ENCODE data around the gene SLC13A3.

Gene SLC13A3

DNA sequence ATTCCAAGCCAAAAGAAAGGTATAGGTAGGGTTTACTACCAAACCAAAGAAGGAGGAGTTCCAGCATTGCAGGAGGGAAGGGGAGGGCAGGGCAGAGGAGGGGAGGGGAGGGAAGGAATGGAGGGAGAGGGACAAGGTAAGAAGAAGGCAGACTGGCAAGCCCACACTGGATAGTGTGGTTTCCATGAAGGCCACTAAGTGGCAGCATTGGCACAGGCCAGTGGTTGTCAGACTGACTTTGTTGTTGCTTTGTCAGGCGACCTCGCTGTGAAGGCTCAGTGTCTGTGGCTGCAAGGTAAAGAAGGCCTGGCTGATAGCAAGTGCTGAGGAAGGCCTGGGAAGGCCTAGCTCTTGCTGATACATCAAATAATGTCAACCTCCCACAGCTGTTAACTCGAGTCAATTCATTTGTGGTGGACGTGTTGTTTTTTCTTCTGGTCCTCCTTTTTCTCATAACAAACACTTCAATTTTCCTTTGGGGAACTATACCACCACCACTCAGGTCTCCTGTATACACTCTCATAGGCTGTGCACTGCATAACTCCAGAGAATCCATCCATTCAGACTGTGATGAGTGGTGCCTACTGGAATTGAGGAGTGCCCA is 130.2 kb downstream of the SLC13A3 start:
- Histone ChIP-seq H3K27ac (ENCODE audit: low read depth, low read length, severe bottlenecking) (no peak overlapping the region), H3K36me3 (ENCODE audit: control insufficient read depth, insufficient read depth, low read length) (no peaks in the 10 kb centered on the region), H3K4me3 (ENCODE audit: extremely low read depth, insufficient read depth, low read length, poor library complexity, severe bottlenecking) (no peak overlapping the region), H3K4me1 (ENCODE audit: control insufficient read depth, insufficient read depth, low read length, poor library complexity, severe bottlenecking) (no peaks in the 10 kb centered on the region), H3K9me3 (ENCODE audit: control insufficient read depth, low read length) (no peaks in the 10 kb centered on the region)
- WGBS, 2 experiments (ENCODE audit: insufficient coverage in 2 of 2) = 29 to 67% methylated on average over 2 to 4 of the region's 4 CpGs

GRCh38 chr20:46520540-46520939 is 130.7 kb downstream of the SLC13A3 start:
- Histone ChIP-seq H3K9me3 (ENCODE audit: control insufficient read depth, low read length) (no peaks in the 10 kb centered on the region), H3K27ac (ENCODE audit: low read depth, low read length, severe bottlenecking) (no peak overlapping the region), H3K36me3 (ENCODE audit: control insufficient read depth, insufficient read depth, low read length) (no peaks in the 10 kb centered on the region), H3K4me3 (ENCODE audit: extremely low read depth, insufficient read depth, low read length, poor library complexity, severe bottlenecking) (no peak overlapping the region), H3K4me1 (ENCODE audit: control insufficient read depth, insufficient read depth, low read length, poor library complexity, severe bottlenecking) (no peaks in the 10 kb centered on the region)
- 72 to 83% methylated on average over 2 to 3 of the region's 4 CpGs for whole genome bisulfite sequencing, 2 experiments (ENCODE audit: insufficient coverage in 2 of 2)

- Histone ChIP-seq H3K4me3 (ENCODE audit: extremely low read depth, insufficient read depth, low read length, poor library complexity, severe bottlenecking) (no peak overlapping the region), H3K9me3 (ENCODE audit: control insufficient read depth, low read length) (no peaks in the 10 kb centered on the region), H3K27ac (ENCODE audit: low read depth, low read length, severe bottlenecking) (no peak overlapping the region), H3K36me3 (ENCODE audit: control insufficient read depth, insufficient read depth, low read length) (no peaks in the 10 kb centered on the region), H3K4me1 (ENCODE audit: control insufficient read depth, insufficient read depth, low read length, poor library complexity, severe bottlenecking) (no peaks in the 10 kb centered on the region)
- 69 to 81% methylated on average over 2 of the region's 3 CpGs for WGBS, 2 experiments (ENCODE audit: insufficient coverage in 2 of 2)
Measured at GRCh38 chr20:46519471-46520068, 131.7 kb downstream of the SLC13A3 start.

GRCh38 chr20:46512943-46513844 is 138.1 kb downstream of the SLC13A3 start, which contains the start of gene ZNF334:
Gene ZNF334 (minus strand): TSS chr20:46513559. CDS start chr20:46512102, 1,457 bp downstream.
- Histone ChIP-seq H3K4me1 (ENCODE audit: control insufficient read depth, insufficient read depth, low read length, poor library complexity, severe bottlenecking) (no peaks in the 10 kb centered on the region), H3K27ac (ENCODE audit: low read depth, low read length, severe bottlenecking) (peak within 1 kb of the TSS; percentile 67), H3K9me3 (ENCODE audit: control insufficient read depth, low read length) (no peaks in the 10 kb centered on the region), H3K4me3 (ENCODE audit: extremely low read depth, insufficient read depth, low read length, poor library complexity, severe bottlenecking) (peak within 1 kb of the TSS; percentile 68), H3K36me3 (ENCODE audit: control insufficient read depth, insufficient read depth, low read length) (peaks cover 18% of the 10 kb centered on the region)
- 3 to 5% methylated on average over 39 to 45 of the region's 49 CpGs for WGBS, 2 experiments (ENCODE audit: insufficient coverage in 2 of 2)

DNA sequence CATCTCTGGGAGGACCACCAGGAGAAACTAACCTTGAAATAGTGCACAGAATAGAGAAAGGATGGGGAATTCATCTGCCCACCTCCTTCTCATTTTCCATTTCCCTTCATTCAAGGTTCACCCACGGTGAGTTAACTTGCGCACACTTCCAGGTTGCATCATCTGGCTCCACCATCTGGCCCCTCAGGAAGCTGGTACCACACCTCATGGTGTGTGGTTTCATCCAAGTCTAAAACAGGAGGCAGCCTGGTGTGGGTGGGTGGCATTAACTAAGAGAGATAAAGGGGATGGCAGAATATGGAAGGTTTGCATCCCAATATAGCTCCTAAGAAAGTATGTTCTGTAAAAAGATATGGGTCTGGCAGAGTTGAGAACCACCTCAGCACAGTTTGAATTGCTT is 141.7 kb downstream of the SLC13A3 start:
- H3K4me1 ChIP-seq (ENCODE audit: control insufficient read depth, insufficient read depth, low read length, poor library complexity, severe bottlenecking) = no peaks in the 10 kb centered on the region
- no peak overlapping the region for H3K27ac ChIP-seq (ENCODE audit: low read depth, low read length, severe bottlenecking)
- peaks cover 39% of the 10 kb centered on the region for H3K36me3 ChIP-seq (ENCODE audit: control insufficient read depth, insufficient read depth, low read length)
- WGBS, 2 experiments (ENCODE audit: insufficient coverage in 2 of 2) = 92% methylated on average over 2 of the region's 2 CpGs; no CpG with 5 or more reads in 1 of the 2 experiments
- H3K4me3 ChIP-seq (ENCODE audit: extremely low read depth, insufficient read depth, low read length, poor library complexity, severe bottlenecking) = no peak overlapping the region
- H3K9me3 ChIP-seq (ENCODE audit: control insufficient read depth, low read length) = peaks cover 7% of the 10 kb centered on the region

Measured in mesodermal cell (in vitro differentiated cells).